Cardiac fibroblast (primary cell): ENCODE measurements around the gene POLDIP3.
"Not testable (repeated sequence)": the region's sequence is repeated elsewhere in the genome, so short reads cannot be mapped to it uniquely, and the experiment has no call there.

ENCODE experiments used
- DNase-seq, 2 donors: peaks; one replicate each; pipeline versions ENCODE4 v3.0.0 to v3.0.0-alpha.2; 2010; ENCODE audit warnings: low read depth in 2 of 2
- H3K4me3 ChIP-seq, 2 donors: replicated peaks in 1 of 2; 1 replicate in 1 of 2; 2 replicates in 1 of 2; pipeline ENCODE4 v1.5.1; 2011; ENCODE audit warnings: low read depth in 2 of 2, low read length in 2 of 2, mild to moderate bottlenecking in 2 of 2, moderate library complexity in 1 of 2
- TF ChIP-seq, protein P1 (sequence below): IDR thresholded peaks from one replicate; pipeline ENCODE4 v1.5.1; 2011; ENCODE audit warnings: low read depth, mild to moderate bottlenecking, low read length, inconsistent platforms

Gene POLDIP3

DNA sequence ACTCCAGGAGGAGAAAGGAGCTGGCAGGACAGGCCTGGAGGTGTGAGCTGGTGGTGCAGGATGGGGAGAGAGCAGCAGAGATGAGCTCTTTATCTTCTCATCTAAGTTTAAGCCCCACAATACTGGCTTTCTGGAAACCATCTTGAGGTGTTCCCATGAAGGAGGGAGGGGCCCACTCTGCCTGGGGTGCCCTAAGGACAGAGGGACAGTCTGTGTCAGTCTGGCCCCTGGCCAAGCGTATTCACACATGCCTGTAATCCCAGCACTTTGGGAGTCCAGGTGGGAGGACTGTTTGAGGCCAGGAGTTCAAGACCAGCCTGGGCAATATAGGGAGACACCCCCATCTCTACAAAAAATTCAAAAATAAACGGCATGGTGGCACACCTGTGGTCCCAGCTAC is 52.0 kb downstream of the POLDIP3 start:
- DNase-seq: no peak
- H3K4me3 ChIP-seq: no peak overlapping the region
- TF ChIP-seq, protein P1, sequence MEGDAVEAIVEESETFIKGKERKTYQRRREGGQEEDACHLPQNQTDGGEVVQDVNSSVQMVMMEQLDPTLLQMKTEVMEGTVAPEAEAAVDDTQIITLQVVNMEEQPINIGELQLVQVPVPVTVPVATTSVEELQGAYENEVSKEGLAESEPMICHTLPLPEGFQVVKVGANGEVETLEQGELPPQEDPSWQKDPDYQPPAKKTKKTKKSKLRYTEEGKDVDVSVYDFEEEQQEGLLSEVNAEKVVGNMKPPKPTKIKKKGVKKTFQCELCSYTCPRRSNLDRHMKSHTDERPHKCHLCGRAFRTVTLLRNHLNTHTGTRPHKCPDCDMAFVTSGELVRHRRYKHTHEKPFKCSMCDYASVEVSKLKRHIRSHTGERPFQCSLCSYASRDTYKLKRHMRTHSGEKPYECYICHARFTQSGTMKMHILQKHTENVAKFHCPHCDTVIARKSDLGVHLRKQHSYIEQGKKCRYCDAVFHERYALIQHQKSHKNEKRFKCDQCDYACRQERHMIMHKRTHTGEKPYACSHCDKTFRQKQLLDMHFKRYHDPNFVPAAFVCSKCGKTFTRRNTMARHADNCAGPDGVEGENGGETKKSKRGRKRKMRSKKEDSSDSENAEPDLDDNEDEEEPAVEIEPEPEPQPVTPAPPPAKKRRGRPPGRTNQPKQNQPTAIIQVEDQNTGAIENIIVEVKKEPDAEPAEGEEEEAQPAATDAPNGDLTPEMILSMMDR: no peak

DNA sequence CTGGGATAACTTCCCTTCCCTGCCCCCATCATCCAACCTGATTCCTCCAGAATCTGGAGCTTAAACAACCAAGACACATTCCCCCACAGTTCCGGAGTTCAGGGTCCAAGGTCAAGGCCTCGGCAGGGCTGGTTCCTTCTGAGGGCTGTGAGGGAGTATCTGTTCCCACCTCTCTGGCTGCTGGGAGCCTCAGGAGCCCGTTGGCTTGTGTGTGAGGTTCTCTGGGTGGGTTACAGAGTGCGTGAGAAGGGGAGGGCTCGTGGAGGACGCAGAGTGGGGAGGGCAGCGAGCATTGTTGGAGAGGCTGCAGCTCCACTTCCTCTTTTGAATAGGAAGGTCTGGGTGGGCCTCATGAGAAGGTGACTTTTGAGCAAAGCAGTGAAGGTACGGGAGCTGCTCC is 52.4 kb downstream of the POLDIP3 start:
- no peak overlapping the region for H3K4me3 ChIP-seq
- TF ChIP-seq, protein P1: no peak
- no peak for DNase-seq

DNA sequence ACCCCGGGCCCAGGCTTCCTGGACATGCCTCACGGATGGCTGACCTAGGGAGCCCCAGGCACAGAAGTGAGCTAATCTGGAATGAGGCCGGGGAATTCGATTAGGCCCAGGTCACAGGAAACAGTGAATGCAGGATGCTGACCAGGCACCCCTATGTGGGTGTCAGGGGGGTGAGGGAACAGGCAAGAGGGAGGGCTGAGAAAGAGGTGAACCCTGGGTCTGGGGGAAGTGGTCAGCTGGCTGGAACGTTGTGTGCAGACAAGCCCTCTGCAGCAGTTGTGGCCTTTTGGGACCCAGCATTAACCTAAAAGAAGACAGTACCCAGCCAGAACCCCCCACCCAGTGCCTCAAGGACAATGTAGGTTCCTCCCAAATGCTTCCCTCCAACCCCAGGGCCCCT is 52.8 kb downstream of the POLDIP3 start:
- TF ChIP-seq, protein P1: no peak
- no peak overlapping the region for H3K4me3 ChIP-seq
- no peak for DNase-seq

DNA sequence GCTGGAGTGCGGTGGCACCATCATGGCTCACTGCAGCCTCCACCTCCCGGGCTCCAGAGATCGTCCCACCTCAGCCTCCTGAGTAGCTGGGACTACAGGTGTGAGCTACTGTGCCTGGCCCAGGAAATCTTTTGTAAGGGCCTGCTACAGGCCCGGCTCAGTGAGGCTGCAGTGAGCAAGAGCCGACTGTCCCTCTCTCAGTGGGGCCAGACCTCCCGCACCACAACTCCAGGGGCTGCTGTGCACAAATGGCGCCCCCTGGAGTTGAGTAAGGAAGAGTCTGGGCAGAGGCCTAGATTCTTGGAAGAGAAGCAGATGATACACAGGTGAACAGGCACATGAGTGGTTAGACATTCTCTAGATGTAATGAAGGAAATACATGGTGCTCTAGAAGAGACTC is 53.9 kb downstream of the POLDIP3 start:
- peak; percentile 26 to 38 for DNase-seq
- H3K4me3 ChIP-seq: no peak overlapping the region
- TF ChIP-seq, protein P1: peak; percentile 57

DNA sequence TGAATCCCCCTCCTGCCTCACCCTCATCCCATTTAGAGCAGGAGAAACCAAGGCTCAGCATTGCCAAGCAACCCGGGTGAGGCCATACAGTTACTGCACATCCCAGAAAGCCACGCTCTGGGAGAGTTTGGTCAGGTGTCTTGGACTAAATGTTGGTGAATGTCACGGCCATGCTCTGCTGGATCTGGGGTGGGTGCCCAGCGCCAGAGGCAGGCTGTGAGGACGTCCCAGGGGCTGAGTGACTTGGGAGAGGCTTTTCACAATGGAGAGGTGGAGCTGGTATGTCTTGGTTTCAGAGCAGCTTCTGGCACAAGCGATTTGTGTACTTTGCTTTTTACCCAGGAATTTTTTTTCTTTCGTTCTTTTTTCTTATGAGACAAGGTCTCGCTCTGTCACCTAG is 54.3 kb downstream of the POLDIP3 start:
- no peak for DNase-seq
- no peak overlapping the region for H3K4me3 ChIP-seq
- TF ChIP-seq, protein P1: no peak

DNA sequence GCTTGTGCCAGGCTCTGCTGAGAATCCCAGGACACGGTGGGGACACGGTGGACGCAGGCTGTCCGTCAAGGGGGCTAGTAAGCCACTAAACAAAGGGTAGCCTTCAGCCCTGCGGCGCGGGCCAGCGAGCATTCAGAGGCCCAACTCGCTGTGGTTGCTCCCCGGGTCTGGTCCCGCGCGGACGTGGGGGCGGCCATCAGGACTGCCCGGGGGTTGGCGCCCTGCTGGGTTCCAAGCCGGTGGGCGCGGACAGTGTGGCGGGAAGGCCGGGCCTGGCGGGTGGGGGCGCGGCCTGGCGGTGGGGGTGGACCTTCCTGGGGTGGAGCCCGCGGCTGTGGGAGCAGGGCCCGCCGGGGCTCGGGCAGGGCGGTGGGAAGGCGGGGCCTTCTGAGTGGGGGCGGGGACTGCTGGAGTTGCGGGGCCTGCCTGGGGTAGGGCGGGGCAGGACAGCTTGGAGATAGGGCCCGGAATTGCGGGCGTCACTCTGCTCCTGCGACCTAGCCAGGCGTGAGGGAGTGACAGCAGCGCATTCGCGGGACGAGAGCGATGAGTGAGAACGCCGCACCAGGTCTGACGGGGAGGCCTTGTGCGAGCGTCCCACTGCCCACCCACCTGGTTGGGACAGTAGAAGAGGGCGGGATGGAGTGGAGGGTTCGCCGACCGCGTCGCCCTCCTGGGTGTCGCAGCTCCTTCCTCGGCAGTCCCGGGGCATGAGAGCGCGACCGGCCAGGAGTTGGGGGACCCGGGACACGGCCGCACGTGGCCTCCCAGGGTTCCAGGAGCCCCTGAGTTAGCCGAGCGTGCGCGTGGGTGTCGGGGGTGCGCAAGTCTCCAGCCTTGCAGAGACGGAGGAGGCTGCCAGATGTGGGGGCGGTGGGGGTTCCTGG is 61.0 kb downstream of the POLDIP3 start, which contains the start of gene SERHL2:
SERHL2 (plus strand) TSS at position 482 of the 887 bp plus-strand sequence; CDS start at position 547, 65 bp downstream.
- DNase-seq: peak; percentile 65 to 90
- TF ChIP-seq, protein P1: no peak
- peak within 1 kb of the TSS; percentile 61 to 70 for H3K4me3 ChIP-seq

DNA sequence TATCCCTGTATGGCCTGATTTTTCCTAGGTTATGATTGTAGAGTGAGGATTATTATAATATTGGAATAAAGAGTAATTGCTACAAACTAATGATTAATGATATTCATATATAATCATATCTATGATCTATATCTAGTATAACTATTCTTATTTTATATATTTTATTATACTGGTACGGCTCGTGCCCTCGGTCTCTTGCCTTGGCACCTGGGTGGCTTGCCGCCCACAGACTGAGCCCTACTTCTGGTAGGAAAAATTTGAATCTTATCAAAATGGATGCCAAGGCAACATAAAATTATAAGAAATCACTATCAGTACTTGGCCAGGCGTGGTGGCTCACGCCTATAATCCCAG is 62.4 kb downstream of the POLDIP3 start:
- not testable (repeated sequence) for DNase-seq, H3K4me3 ChIP-seq
